ENCODE data around the gene HOXB4. TPM values are rescaled to one million over a fixed set of nuclear protein-coding genes. Genes with fewer than 3 reads are reported as not detected.

HOXB4 gene
- total RNA-seq, 2 experiments from 2014 or later: 6.2 to 7.0 TPM

GRCh38 chr17:48612854-48613691 lies 34.9 kb upstream of the HOXB4 start:
- no peaks in the 10 kb centered on the region for H3K9me3 Mint-ChIP-seq
- POLR2A ChIA-PET: interaction anchor here (0.9 to 1.9 kb wide), 4 partner anchors 13 to 348 kb away, joined by 3 to 7 read pairs (median 4); partner anchors contain the start of genes HOXB5 and HOXB9
- DNase-seq: peak; percentile 54

GRCh38 chr17:48612456-48612853 lies 34.3 kb upstream of the HOXB4 start:
- POLR2A ChIA-PET: interaction anchor here (0.9 to 1.9 kb wide), 4 partner anchors 14 to 347 kb away, joined by 3 to 7 read pairs (median 4); partner anchors contain the start of genes HOXB5 and HOXB9
- no peaks in the 10 kb centered on the region for H3K9me3 Mint-ChIP-seq
- CTCF ChIA-PET: interaction anchor here (0.8 to 2.4 kb wide), 15 partner anchors 9 to 532 kb away, joined by 3 to 9 read pairs (median 4); partner anchors contain the start of genes HOXB5, HOXB9 and PRAC2

More at GRCh38 chr17:48612854-48613691, 34.9 kb upstream of the HOXB4 start:
- CTCF ChIA-PET: interaction anchor here (0.8 to 2.4 kb wide), 17 partner anchors 9 to 586 kb away, joined by 3 to 9 read pairs (median 4); partner anchors contain the start of genes HOXB5, HOXB9 and PRAC2
- Mint-ChIP-seq H3K4me1 (peaks cover 48% of the 10 kb centered on the region), H3K27ac (no peak overlapping the region), H3K27me3 (peaks cover 79% of the 10 kb centered on the region), H3K36me3 (ENCODE audit: low read depth) (peaks cover 11% of the 10 kb centered on the region), H3K4me3 (peak overlapping the region; percentile 65)

GRCh38 chr17:48611681-48612455 lies 33.7 kb upstream of the HOXB4 start:
- peak overlapping the region; percentile 88 for H3K4me3 Mint-ChIP-seq
- H3K27ac Mint-ChIP-seq: no peak overlapping the region
- H3K27me3 Mint-ChIP-seq: peaks cover 76% of the 10 kb centered on the region
- no peak for DNase-seq
- H3K4me1 Mint-ChIP-seq: peaks cover 41% of the 10 kb centered on the region
- ChIA-PET CTCF (no interaction called here), POLR2A (interaction anchor here (1.2 kb wide), 1 partner anchor 347 kb away, joined by 4 read pairs; no protein-coding TSS in a partner anchor)
- peaks cover 11% of the 10 kb centered on the region for H3K36me3 Mint-ChIP-seq (ENCODE audit: low read depth)
- H3K9me3 Mint-ChIP-seq: no peaks in the 10 kb centered on the region

More at GRCh38 chr17:48612456-48612853, 34.3 kb upstream of the HOXB4 start:
- H3K27ac Mint-ChIP-seq: no peak overlapping the region
- DNase-seq: no peak
- H3K36me3 Mint-ChIP-seq (ENCODE audit: low read depth): peaks cover 11% of the 10 kb centered on the region
- peaks cover 77% of the 10 kb centered on the region for H3K27me3 Mint-ChIP-seq
- peak overlapping the region; percentile 62 for H3K4me3 Mint-ChIP-seq
- peaks cover 47% of the 10 kb centered on the region for H3K4me1 Mint-ChIP-seq

- no peak for DNase-seq
- Mint-ChIP-seq H3K27me3 (peaks cover 76% of the 10 kb centered on the region), H3K9me3 (no peaks in the 10 kb centered on the region), H3K4me3 (peak overlapping the region; percentile 88), H3K4me1 (peaks cover 39% of the 10 kb centered on the region), H3K36me3 (ENCODE audit: low read depth) (peaks cover 11% of the 10 kb centered on the region), H3K27ac (peak overlapping the region; percentile 53)
- POLR2A ChIA-PET: no interaction called here
- CTCF ChIA-PET: no interaction called here
These were observed 33.1 kb upstream of the HOXB4 start for GRCh38 chr17:48611213-48611612.

- Mint-ChIP-seq H3K4me3 (peak within 1 kb of the TSS; percentile 88), H3K4me1 (peaks cover 39% of the 10 kb centered on the region), H3K27ac (peak within 1 kb of the TSS; percentile 53), H3K36me3 (ENCODE audit: low read depth) (peaks cover 8% of the 10 kb centered on the region), H3K9me3 (no peaks in the 10 kb centered on the region), H3K27me3 (peaks cover 74% of the 10 kb centered on the region)
- DNase-seq: peak; percentile 77
- ChIA-PET CTCF (interaction anchor here (0.7 to 1.6 kb wide), 4 partner anchors 8 to 19 kb away, joined by 3 to 10 read pairs (median 4); no protein-coding TSS in a partner anchor), POLR2A (interaction anchor here (0.8 to 1.6 kb wide), 7 partner anchors 9 to 562 kb away, joined by 3 to 10 read pairs (median 4); partner anchors contain the start of genes HOXB9 and NFE2L1)
These were observed 32.4 kb upstream of the HOXB4 start, which contains the start of gene HOXB7 for GRCh38 chr17:48610282-48611211. TSS of gene HOXB7 (minus strand) at chr17:48611017. CDS start at chr17:48610918, 99 bp downstream.

- Mint-ChIP-seq H3K4me1 (peaks cover 38% of the 10 kb centered on the region), H3K36me3 (ENCODE audit: low read depth) (peaks cover 8% of the 10 kb centered on the region), H3K9me3 (no peaks in the 10 kb centered on the region), H3K4me3 (peak overlapping the region; percentile 88), H3K27ac (no peak overlapping the region), H3K27me3 (peaks cover 75% of the 10 kb centered on the region)
- CTCF ChIA-PET: interaction anchor here (0.7 to 1.6 kb wide), 4 partner anchors 8 to 20 kb away, joined by 3 to 10 read pairs (median 4); no protein-coding TSS in a partner anchor
- POLR2A ChIA-PET: interaction anchor here (0.8 to 1.7 kb wide), 9 partner anchors 8 to 562 kb away, joined by 3 to 10 read pairs (median 4); partner anchors contain the start of genes HOXB5, HOXB9 and NFE2L1
- DNase-seq: no peak
These were observed 31.7 kb upstream of the HOXB4 start for GRCh38 chr17:48609759-48610281.

DNA sequence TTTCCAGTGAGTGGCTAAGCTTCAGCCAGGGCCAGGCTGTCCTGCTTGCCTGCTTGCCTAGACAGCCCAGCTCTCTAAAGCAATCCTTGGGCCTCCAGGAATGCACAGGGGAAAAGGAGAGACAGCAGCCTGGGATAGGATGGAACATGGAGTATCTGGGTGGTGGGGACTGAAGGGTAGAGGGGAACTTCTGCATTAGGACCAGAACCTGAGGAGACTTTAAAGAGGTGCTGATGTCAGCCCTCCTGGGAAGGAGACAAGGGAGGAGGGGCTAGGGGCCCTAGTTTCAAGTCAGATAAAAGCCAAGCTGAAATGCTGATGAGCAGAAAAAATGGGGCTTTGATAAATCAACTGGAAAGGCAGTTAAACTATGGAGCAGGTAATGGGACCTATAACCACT lies 30.9 kb upstream of the HOXB4 start:
- Mint-ChIP-seq H3K36me3 (ENCODE audit: low read depth) (peaks cover 8% of the 10 kb centered on the region), H3K4me1 (peaks cover 38% of the 10 kb centered on the region), H3K4me3 (peak overlapping the region; percentile 88), H3K9me3 (no peaks in the 10 kb centered on the region), H3K27me3 (peaks cover 76% of the 10 kb centered on the region), H3K27ac (no peak overlapping the region)
- no peak for DNase-seq
- ChIA-PET CTCF (interaction anchor here (0.7 to 1.6 kb wide), 3 partner anchors 9 to 584 kb away, joined by 4 to 10 read pairs (median 5); no protein-coding TSS in a partner anchor), POLR2A (interaction anchor here (1.1 to 1.7 kb wide), 6 partner anchors 10 to 142 kb away, joined by 3 to 4 read pairs (median 4); partner anchors contain the start of gene HOXB5)

DNA sequence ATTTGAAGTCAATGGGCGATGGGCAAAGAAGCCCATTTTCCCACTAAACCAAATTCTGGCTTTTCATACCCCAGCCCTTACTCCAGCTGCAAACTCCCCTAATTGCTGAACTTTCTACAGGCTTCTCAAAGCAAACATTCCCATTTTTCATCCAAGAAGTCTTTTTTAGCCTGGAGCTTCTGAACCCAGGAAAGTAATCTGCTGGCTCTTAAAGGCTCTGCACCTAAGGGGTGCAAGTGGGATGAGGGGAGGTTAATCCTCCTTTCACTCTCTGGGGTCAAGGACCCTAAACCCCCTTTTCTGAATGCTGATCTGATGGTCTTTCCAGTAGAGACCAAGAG lies 30.3 kb upstream of the HOXB4 start:
- no peak overlapping the region for H3K4me3 Mint-ChIP-seq
- peaks cover 77% of the 10 kb centered on the region for H3K27me3 Mint-ChIP-seq
- no peak overlapping the region for H3K27ac Mint-ChIP-seq
- peaks cover 36% of the 10 kb centered on the region for H3K4me1 Mint-ChIP-seq
- ChIA-PET POLR2A (interaction anchor here (1.3 to 1.7 kb wide), 4 partner anchors 10 to 28 kb away, joined by 3 to 4 read pairs (median 4); partner anchors contain the start of gene HOXB5), CTCF (interaction anchor here (0.7 to 2.1 kb wide), 3 partner anchors 15 to 583 kb away, joined by 4 to 8 read pairs (median 5); partner anchors contain the start of gene HOXB5)
- no peaks in the 10 kb centered on the region for H3K9me3 Mint-ChIP-seq
- no peak for DNase-seq
- peaks cover 8% of the 10 kb centered on the region for H3K36me3 Mint-ChIP-seq (ENCODE audit: low read depth)

DNA sequence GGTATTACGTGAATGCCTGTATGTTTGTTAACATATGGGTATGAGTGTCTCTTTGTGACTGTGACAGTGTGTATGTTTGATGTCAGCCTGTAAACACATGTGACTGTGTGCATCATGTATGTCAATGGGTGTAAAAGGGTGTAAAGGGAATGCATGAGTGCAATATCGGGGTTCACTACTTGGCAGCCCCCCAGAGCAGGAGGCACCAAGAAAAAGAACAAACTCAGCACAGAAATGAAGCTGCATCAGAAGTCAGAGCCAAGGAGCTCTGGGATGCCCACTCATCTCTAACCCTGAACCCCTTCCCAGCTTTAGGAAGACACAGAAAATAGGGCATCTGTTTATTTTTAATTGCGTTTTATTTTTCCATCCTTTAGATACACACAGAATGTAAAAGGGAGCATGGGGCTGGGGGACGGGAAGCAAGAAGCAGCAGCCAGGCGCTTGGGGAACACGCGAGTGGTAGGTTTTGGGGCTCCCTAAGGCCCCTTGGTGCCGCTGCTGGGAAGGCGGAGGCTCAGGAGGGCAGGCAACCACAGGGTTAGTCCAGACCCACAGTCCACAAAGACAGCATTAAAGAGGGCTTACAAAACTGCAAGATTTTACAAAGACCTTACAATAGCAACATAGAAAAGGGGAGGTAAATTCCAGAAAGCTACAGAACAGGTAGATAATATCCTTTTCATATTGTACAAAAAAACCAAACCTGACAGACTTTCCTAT lies 28.9 kb upstream of the HOXB4 start:
- CTCF ChIA-PET: interaction anchor here (0.6 to 2.1 kb wide), 4 partner anchors 10 to 271 kb away, joined by 3 to 8 read pairs (median 4); partner anchors contain the start of gene HOXB5
- H3K27me3 Mint-ChIP-seq: peaks cover 80% of the 10 kb centered on the region
- DNase-seq: no peak
- peaks cover 5% of the 10 kb centered on the region for H3K36me3 Mint-ChIP-seq (ENCODE audit: low read depth)
- POLR2A ChIA-PET: interaction anchor here (1.3 kb wide), 1 partner anchor 9 kb away, joined by 5 read pairs; no protein-coding TSS in a partner anchor
- no peaks in the 10 kb centered on the region for H3K9me3 Mint-ChIP-seq
- no peak overlapping the region for H3K27ac Mint-ChIP-seq
- H3K4me1 Mint-ChIP-seq: peaks cover 39% of the 10 kb centered on the region
- H3K4me3 Mint-ChIP-seq: no peak overlapping the region

GRCh38 chr17:48605991-48606891 lies 28.1 kb upstream of the HOXB4 start:
- Mint-ChIP-seq H3K4me3 (no peak overlapping the region), H3K4me1 (peaks cover 40% of the 10 kb centered on the region), H3K27ac (no peak overlapping the region), H3K36me3 (ENCODE audit: low read depth) (peaks cover 5% of the 10 kb centered on the region), H3K9me3 (no peaks in the 10 kb centered on the region), H3K27me3 (peaks cover 82% of the 10 kb centered on the region)
- POLR2A ChIA-PET: interaction anchor here (1.3 kb wide), 1 partner anchor 10 kb away, joined by 5 read pairs; no protein-coding TSS in a partner anchor
- CTCF ChIA-PET: interaction anchor here (1.0 to 2.1 kb wide), 3 partner anchors 13 to 270 kb away, joined by 3 to 8 read pairs (median 5); partner anchors contain the start of gene HOXB5
- DNase-seq: no peak

Data from activated CD4-positive, alpha-beta memory T cell treated with anti-CD3 and anti-CD28 coated beads, Interleukin-2, amount 10 ng/mL, durations not matched to agents 7 days and 5 days (primary cell).